Neutrophil (primary cell): ENCODE results near the gene BBS12.

Experiments
- H3K27ac ChIP-seq: fragments of 200-600 bp; sonication (generic); 2 replicates; pipeline ENCODE4 v1.5.1; 2016; ENCODE audit warnings: mild to moderate bottlenecking, moderate library complexity
- H3K27me3 ChIP-seq: fragments of 200-600 bp; sonication (generic); 2 replicates; pipeline ENCODE4 v1.6.0; 2016; ENCODE audit warnings: mild to moderate bottlenecking
- H3K36me3 ChIP-seq: fragments of 200-600 bp; sonication (generic); 2 replicates; pipeline ENCODE4 v1.5.1; 2017
- H3K4me1 ChIP-seq, 2 experiments: fragments of 200-600 bp in 1 of 2; sonication (generic) in 1 of 2; 1 replicate in 1 of 2; 2 replicates in 1 of 2; pipeline versions ENCODE4 v1.5.1 to v1.6.1; 2013 to 2016; ENCODE audit warnings: low read depth in 1 of 2, low read length in 1 of 2, mild to moderate bottlenecking in 1 of 2, moderate library complexity in 1 of 2; ENCODE audit not compliant: control insufficient read depth in 1 of 2, insufficient read depth in 1 of 2
- H3K4me3 ChIP-seq, 2 experiments: fragments of 200-600 bp in 1 of 2; sonication (generic) in 1 of 2; 1 replicate in 1 of 2; 2 replicates in 1 of 2; pipeline ENCODE4 v1.5.1; 2013 to 2016; ENCODE audit warnings: low read depth in 1 of 2, low read length in 1 of 2, mild to moderate bottlenecking in 1 of 2, moderate library complexity in 1 of 2
- H3K9me3 ChIP-seq: fragments of 200-600 bp; sonication (generic); 2 replicates; pipeline ENCODE4 v1.5.1; 2016
- TF ChIP-seq, protein P1 (sequence below): fragments of 200-600 bp; sonication (generic); IDR thresholded peaks from 2 replicates; pipeline ENCODE4 v1.5.1; 2016; ENCODE audit warnings: antibody characterized with exemption

The BBS12 gene

DNA sequence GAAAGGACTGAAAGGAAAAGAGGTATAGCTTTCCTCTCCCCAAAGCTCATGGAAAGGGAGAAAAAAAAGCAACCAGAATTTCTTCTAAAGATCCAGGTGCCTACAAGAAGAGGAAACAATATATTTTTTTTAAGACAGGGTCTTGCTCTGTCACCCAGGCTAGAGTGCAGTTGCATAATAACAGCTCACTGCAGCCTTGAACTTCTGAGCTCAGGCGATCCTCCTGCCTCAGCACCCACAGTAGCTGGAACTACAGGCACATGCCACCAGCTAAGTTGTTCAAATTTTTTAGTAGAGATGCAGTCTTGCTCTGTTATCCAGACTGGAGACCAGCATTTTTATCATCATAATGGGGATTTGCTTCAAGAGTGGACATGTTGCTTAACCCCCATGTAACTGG is 30.5 kb upstream of the BBS12 start:
- H3K9me3 ChIP-seq, result no peaks in the 10 kb centered on the region
- no peak overlapping the region for H3K4me3 ChIP-seq
- no peak overlapping the region for H3K27ac ChIP-seq
- H3K36me3 ChIP-seq, result no peaks in the 10 kb centered on the region
- TF ChIP-seq, protein P1, sequence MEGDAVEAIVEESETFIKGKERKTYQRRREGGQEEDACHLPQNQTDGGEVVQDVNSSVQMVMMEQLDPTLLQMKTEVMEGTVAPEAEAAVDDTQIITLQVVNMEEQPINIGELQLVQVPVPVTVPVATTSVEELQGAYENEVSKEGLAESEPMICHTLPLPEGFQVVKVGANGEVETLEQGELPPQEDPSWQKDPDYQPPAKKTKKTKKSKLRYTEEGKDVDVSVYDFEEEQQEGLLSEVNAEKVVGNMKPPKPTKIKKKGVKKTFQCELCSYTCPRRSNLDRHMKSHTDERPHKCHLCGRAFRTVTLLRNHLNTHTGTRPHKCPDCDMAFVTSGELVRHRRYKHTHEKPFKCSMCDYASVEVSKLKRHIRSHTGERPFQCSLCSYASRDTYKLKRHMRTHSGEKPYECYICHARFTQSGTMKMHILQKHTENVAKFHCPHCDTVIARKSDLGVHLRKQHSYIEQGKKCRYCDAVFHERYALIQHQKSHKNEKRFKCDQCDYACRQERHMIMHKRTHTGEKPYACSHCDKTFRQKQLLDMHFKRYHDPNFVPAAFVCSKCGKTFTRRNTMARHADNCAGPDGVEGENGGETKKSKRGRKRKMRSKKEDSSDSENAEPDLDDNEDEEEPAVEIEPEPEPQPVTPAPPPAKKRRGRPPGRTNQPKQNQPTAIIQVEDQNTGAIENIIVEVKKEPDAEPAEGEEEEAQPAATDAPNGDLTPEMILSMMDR, result no peak
- H3K4me1 ChIP-seq, result no peaks in the 10 kb centered on the region
- peaks cover 19% of the 10 kb centered on the region for H3K27me3 ChIP-seq

DNA sequence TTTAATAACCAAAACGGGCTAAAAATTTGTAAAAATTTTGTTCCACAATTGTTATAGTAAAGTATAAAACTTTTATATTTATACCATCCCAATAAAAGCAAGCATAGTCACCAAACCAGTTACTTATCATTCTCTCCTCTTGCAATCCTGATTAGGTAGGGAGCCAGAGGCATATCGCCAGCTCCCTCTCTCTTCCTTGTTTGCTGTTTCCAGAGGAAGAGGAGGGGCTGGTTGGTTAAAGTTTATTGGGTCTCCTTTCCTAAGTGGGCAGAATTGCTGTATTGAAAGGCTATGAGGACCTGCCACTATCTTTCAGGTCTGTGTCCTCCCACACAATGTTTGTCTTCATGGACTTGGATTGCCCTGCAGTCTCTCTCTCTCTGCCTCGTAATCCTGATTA is 29.6 kb upstream of the BBS12 start:
- no peak overlapping the region for H3K4me3 ChIP-seq
- no peaks in the 10 kb centered on the region for H3K4me1 ChIP-seq
- TF ChIP-seq, protein P1, result no peak
- H3K9me3 ChIP-seq, result no peaks in the 10 kb centered on the region
- no peaks in the 10 kb centered on the region for H3K36me3 ChIP-seq
- no peak overlapping the region for H3K27ac ChIP-seq
- H3K27me3 ChIP-seq, result peaks cover 15% of the 10 kb centered on the region

DNA sequence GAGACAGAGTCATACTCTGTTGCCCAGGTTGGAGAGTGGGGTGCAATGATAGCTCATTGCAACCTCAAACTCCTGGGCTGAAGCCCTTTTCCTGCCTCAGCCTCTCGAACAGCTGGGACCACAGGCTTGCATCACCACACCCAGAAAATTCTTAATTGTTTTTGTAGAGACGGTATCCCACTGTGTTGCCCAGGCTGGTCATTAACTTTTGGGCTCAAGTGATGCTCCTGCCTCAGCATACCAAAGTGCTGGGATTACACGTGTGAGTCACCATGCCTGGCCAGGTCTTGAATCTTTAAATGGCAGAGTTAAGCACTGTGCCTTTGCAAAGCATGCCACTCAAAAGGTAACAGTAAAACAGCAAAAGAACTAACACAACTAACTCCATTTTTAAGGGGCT is 28.6 kb upstream of the BBS12 start:
- H3K4me3 ChIP-seq, result no peak overlapping the region
- H3K27ac ChIP-seq, result no peak overlapping the region
- peaks cover 15% of the 10 kb centered on the region for H3K27me3 ChIP-seq
- no peaks in the 10 kb centered on the region for H3K36me3 ChIP-seq
- no peaks in the 10 kb centered on the region for H3K4me1 ChIP-seq
- no peaks in the 10 kb centered on the region for H3K9me3 ChIP-seq
- TF ChIP-seq, protein P1, result no peak

DNA sequence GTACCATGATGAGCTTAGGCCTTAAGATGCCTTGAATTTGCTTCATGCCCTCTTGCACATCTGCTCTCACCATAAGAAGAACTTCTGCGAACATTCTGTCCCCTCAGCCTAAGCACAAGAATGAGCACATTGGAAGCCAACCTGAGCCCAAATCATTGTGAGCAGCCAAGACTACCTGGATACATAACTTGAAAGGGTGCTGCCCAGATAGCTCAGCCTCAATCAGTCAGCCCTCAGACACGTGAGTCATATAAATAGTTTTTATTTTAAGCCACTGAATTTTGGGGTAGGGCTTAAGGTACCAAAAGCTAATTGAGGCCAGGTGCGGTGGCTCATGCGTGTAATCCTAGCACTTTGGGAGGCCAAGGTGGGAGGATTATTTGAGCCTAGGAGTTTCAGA is 27.5 kb upstream of the BBS12 start:
- H3K9me3 ChIP-seq, result no peaks in the 10 kb centered on the region
- H3K4me1 ChIP-seq, result no peaks in the 10 kb centered on the region
- no peaks in the 10 kb centered on the region for H3K36me3 ChIP-seq
- no peak overlapping the region for H3K4me3 ChIP-seq
- peaks cover 22% of the 10 kb centered on the region for H3K27me3 ChIP-seq
- H3K27ac ChIP-seq, result no peak overlapping the region
- TF ChIP-seq, protein P1, result no peak

DNA sequence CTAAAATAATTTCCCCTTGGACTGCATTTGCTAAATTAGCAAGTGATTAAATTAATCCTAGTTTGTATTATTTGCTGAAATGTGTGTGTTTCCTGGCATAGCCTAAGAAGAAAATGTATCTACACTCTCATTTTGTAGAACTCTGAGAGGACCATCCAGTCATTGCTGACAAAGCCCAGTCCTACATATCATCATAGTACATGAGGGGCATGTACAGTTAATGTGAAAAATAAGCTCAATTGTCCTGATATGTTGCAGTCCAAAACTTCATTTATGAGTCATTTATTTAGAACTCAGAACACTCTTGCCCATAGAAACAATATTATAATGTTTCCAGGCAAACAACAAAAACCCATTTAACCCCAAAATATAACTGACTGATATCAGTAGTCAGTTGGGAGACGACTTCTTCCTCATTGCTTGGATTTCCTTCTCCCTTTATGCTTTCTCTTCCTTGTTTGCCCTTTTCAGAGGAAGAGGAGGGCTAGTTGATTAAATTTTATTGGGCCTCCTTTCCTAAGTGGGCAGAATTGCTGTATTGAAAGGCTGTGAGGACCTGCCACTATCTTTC is 26.9 kb upstream of the BBS12 start:
- TF ChIP-seq, protein P1, result no peak
- no peak overlapping the region for H3K27ac ChIP-seq
- no peaks in the 10 kb centered on the region for H3K4me1 ChIP-seq
- H3K27me3 ChIP-seq, result peaks cover 26% of the 10 kb centered on the region
- H3K9me3 ChIP-seq, result no peaks in the 10 kb centered on the region
- no peak overlapping the region for H3K4me3 ChIP-seq
- H3K36me3 ChIP-seq, result no peaks in the 10 kb centered on the region

DNA sequence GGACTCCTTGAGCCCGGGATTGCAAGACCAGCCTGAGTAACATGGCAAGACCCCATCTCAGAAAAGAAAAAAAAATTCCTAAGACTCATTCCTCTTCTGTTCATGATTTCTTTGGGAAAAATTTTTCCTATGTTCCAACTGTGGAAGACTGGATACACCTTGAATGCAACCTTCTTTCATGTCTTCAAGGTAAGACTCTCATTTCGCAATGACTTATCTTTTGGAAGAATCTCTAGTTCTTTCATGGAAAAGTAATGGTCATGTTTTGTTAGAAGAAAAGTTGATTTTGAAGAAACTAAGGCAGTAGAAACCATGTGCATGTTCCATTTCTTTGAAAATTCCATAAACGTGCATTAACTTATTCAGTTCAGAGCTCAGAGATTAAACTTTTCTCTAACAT is 26.0 kb upstream of the BBS12 start:
- TF ChIP-seq, protein P1, result no peak
- H3K36me3 ChIP-seq, result no peaks in the 10 kb centered on the region
- H3K4me3 ChIP-seq, result no peak overlapping the region
- H3K9me3 ChIP-seq, result no peaks in the 10 kb centered on the region
- no peaks in the 10 kb centered on the region for H3K4me1 ChIP-seq
- H3K27ac ChIP-seq, result no peak overlapping the region
- peaks cover 21% of the 10 kb centered on the region for H3K27me3 ChIP-seq
